HG02852 (cell line): Measurements from ENCODE around the gene AFF3.

ENCODE experiments used
- ATAC-seq: cut with Tn5 transposase; IDR thresholded peaks from one replicate; pipeline ENCODE4 v1.9.1; 2021; ENCODE audit warnings: mild to moderate bottlenecking, moderate library complexity; ENCODE audit not compliant: unreplicated experiment

Gene AFF3

DNA sequence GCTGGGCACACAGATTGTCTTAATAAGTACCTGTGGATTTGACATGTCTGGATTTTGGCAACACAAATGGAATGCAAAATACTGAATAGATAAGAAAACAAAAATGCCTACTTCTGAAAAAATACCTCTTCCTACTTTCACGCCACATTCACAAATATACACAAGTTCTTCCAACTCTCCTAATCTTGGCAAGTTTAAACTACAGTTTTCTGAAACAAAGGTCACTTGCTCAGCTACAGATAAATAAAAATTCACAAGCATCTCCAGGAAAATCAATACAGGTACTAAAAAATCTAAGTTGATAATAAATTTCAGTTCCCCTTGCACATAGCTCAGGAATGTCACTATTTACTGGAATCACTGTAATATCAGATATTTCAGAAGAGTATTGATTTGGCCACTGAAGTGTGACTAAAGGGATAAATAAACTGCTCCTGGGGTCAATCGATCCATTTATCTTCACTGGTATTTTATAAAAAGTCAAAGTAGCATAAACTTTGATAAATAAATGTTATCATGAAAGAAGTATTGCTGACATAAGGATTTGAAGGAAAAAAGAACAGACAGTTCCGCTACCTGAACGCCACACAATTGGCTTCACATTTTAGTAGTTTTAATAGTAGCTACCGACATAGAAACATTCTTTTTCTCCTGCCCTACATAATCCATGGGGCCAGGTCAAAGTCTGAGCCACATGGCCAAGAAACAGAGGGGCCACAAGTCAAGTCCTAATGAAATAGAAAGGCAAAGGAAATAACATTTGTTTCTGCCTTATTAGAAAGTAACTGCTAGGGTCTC lies 243.1 kb downstream of the AFF3 start:
- no peak for ATAC-seq

DNA sequence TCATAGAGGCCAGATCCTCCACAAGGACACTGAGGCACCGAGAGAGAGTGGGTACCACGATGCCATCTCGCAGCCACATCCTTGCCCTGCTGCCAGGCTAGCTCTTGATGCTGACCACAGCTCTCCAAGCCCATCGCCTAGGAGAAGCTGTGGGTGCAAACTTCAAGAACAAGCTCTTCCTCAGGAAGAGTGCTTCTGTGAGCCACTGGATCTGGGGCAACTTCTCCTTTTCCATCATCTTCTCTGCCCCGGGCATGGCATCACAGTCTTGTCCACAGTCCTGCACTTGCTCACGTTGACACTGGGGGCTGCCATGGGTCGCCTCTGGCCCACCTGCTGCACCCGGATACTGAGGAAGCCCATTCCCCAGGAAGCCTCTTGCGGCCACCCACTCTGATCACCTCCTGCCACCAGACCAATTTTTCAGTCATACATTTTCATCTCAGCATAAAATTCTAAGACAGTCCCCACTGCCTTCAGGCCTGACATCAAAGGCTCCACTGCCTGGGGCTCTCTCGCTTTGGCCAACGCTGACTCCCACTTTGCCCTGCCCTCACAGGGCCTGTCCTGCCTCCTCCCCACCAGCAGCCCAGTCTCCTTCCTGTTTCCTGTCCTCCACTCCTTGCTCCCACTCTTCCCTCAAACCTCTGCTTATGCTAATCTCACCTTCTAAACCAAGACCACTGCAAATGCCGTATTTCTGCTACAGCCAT lies 243.9 kb downstream of the AFF3 start:
- no peak for ATAC-seq

DNA sequence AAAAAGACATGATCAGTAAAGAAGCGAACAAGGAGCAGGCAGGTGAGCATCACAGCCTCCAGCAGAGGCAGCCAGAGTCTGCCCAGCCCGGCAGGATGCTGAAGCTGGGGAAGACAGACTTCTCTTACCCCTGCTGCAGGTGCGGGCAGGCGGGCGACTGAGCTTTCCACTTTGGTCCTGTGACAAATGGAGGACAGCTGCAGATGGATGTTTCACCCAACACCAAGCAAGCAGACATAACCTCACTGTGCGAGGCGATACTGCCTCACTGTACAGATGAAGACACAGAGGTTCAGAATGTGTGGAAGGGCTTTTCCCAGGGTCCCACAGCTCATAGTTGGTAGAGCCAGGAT lies 251.0 kb downstream of the AFF3 start:
- ATAC-seq: no peak

DNA sequence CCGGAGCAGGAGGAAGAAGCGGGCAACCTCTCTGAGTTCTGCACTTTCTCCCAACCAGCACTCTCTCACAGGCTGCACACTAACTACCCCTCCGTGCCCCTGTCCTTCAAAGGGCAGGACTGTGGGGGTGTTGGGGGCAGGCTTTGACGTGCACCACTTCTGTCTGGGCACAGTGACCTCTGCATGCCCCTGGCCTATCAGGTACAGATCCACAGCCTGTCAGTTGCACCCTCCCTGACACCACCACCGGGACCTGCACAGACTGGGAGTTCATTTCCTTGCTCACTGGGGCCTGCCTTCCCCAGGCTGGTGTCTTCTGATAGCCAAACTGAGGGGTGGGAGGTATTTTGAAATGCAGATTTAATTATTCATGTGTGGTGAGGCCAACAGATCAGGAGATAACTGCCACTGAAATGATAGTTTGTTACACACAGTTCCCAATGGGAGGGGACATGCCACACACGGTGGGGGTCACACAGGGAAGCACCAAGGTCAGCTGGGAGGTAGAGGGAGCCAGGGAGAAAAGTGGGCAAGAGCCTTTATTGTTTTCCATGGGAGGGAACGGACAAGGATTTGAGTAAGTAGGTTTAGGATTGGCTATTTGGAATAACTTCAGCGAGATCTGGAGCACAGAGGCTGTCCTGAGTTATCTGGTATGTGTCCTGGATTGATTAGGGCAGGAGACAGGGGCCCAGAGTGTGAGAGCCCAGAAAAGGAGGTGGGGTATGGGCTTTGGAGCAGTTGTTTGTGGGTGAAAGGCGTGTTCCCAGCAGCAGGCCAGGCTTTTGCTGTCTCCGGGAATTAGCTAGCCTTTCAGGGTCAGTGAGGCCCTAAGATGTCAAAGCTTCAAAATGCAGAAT lies 251.6 kb downstream of the AFF3 start:
- no peak for ATAC-seq

DNA sequence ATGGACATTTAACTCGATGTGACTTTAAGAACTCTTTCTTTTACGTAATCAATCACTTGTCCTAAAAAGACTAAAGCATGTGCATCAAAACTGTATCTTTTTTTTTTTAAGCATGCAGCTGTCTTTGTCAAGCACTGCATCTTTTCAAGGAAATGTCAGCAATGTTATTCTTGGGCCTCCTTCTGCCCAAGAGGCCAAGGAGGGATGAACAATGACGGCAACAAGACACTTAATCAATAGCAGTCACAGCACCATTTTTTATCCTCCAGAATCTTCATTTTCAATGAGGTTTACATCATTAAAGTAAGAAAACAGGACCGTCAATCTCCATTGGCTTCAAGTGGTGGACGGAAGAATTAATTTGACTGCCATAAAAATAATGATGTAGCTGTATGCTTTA lies 253.8 kb downstream of the AFF3 start:
- no peak for ATAC-seq

DNA sequence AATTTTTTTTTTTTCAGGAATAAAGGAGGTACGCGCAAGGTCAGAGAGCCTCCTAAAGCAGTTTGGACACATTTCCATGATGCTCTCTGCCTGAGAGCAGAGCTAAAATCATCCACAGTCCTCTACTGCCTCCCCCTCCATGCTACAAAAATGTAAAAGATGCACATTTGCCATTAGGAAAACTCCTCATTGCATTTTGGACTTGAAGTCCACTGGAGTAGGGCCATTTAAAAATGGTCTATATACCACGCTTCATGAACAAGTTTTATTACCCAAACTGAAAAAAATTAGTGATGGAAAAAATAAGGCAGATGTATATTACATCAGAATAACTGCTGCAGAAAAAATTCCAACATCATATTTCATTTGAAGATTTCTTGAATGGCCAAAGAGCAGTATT lies 256.0 kb downstream of the AFF3 start:
- no peak for ATAC-seq

DNA sequence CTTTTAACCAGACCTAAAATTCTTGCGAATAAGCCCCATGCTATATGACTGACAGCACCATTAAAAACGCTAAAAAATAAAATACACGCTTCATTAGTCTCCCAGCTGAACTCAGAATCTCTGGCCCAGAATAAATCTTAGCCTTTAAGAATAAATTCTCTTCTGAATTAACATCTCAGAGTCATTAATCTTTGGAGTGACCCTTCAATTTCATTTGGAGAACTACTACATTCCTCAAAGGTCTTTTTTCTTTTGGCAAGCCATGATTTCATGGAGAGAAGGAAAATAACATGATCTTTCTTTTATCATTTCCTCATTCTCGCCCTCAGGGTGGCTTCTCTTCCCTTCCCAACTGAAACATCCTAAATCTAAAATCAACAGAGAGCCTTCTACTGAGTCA lies 259.0 kb downstream of the AFF3 start:
- ATAC-seq: no peak

DNA sequence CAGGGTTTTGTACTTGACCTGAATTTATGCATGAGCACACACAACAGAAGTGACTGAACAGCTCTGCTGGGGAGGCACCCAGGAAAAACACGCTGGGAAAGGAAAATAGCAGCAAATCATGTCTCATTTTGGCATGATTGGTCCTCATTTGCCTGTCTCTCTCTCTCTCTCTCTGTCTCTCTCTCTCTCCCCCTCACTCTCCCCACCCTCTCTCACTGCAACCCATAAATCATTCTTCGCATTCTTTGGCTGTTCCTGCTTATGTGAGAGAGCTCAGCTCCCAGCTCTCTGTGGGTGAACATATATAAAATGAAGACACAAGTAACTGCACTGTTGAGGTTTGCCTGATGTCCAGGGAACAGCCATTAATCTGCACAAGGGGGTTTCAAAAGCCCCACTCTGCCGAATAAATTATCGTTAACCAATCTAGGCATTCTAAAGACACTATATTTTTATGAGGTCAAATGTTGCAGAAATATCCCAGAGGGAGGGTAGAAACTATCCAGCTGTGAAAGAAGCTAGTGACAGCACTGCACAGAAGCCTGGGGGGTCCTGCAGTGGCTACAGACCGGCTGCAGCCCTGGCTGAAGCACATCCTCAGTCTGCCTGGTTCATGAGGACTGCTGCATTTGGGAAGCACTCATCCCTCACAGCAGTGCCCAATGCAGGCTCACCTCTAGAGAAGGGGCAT lies 260.3 kb downstream of the AFF3 start:
- ATAC-seq: no peak

DNA sequence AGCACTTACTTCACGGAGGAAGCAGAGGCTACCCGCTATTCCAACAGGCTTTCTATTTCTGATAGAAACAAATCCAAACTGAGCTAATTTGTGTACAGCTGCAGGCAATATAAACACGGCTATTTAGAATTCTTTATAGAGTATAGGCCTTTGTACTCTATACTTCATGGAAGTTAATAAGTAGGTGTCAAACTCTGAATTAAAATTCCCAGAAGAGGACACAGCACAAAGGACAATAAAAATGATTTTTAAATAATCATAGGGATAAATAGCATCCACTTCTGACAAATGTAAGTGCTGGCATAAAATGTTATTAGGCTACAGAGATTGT lies 261.5 kb downstream of the AFF3 start:
- no peak for ATAC-seq

DNA sequence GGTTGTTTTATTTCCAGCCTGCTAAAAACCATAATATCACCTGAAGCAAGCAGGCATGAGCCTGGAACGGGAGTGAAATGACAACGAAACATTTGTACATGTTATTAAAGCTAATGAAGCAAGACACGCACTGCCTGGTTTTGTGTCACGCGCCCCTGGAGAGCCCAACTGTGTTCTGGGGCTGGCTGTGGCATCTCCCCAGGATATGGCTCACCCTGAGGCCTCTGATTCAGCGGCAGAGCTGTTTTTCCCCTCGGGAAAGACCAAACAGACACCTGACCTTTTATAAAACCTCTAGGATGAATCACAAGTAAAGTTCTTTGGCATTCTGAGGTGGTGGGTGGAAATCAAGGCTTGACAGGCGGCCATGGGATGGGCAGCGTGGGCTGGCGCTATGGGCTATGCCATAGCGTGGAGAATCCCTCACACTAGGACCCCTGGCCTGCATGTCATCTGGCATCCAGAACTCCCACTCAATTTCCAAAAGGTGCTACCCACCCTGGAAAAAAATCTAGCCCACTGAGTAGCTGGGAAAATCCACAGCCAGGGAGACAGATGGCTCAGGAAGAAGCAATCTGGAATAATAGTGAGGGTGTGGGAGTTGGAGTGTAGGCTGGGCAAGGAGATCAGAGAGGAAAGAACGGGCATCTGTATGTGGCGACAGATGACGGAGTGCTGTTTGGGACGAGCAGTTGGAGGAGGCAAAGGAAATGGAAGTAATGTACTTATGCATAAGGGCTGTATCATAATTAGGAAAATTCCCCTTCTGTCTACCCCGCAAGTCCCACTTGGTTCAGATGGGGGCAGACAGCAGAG lies 262.0 kb downstream of the AFF3 start:
- no peak for ATAC-seq

DNA sequence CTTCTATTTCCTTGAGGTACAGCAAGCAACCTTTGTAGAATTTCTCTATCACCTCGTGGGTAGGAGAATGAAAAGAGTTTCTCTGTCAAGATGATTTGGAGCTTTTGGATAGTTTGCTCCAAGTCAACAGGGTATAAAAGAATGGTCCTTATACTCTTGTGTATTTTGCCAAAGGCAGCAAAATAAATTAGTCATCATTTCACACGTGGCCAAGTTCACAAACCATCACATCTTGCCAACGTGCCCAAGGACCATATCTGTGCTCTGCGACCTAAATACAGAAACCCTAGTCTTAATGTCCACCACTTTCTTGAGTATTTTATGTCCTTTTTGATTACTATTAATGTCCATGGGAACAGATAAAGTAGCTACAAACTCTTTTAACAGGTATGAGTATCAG lies 262.9 kb downstream of the AFF3 start:
- no peak for ATAC-seq

DNA sequence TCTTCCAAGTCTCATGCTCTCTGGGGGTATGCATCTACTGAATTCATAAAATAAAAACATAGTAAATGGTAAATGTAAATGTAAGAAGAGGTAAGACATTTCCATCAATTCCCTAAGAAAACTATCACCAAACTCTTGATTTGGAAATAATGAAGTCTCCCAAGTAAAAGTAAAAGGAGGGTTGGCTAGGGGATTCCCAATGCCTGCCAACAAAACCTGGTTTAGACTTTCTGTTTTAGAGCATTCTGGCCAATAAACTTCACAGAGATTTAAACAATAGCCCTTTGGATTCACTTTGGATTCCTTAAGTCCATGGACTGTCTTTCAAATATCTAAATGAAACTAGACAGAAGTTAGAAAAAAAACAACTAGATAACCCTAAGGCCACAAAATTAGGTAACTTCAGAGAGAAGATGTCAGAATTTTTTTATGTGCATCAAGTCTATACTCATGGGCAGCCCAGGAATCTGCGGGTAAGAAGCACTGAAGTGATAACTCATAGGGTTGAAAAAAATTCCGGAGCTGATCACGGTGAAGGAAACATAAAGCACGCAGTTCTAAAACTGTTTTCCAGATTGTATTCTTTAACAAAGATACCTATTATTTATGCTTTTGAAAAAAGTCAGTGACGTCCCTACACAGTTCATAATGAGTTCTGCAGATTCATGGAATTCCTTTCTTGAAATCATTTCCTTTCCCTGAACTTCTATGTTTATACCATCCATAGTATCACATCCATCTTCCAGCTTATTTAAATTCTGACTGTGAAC lies 263.6 kb downstream of the AFF3 start:
- no peak for ATAC-seq

DNA sequence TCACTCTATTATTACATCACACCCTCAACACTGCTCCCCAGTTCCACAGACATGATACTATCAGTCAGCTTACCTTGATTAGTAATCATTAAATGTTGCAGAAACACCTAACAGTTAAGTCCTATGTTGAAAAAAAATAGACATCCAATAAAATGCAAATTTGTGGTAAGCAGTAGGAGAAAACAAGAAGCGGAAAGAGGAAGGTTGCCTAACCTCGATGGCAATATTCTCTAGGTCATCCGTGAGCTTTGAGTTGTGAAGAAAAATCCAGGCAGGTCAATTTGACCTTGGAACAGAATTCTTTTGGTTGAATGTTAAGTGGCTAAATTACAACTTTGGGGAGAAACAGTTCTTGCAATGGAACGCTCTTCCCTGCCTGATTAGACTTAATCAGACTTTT lies 264.4 kb downstream of the AFF3 start:
- ATAC-seq: no peak

DNA sequence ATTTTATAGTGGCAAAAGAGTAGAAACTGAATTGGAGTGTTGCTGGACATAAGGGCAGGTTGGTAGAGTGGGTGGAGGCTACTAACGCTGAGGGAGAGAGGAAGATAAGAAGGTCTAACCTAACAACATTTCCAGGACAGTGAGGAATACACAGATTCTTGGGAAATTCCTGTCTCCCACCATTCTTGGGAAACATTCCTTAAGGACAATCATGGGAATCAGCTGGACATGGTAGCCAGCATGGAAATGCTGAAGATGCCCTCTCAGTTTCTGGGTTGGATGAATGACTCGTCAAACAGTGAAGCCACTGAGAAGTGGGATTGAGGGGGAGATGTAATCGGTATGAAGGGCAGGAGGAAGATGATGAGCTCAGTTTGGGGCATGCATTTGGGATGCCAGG lies 265.4 kb downstream of the AFF3 start:
- no peak for ATAC-seq

DNA sequence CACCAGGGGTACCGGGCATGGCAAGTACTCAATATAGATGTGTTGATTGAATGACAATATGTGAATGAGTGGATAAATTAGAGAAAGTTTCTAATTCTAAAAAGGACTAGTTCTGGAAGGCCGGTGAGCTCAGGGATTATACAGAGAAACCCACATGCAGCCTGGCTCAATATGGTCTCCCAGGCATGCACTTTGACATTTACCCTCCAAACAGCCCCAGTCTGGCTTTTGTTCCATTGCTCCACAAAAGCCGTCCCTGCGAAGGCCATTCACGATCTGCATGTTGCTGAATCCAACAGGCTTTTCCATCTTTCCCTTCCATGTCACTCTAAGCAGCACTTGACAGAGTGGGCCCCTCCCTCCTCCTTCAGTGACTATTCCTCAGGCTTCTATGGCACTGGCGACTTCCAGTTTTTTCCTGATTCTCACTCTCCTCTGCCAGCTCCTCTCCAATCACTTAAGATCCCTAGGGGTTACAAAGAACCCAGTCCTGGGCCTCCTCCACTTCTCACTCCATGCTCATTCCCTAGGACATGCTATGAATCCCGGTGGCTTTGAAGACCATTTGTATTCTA lies 266.7 kb downstream of the AFF3 start:
- ATAC-seq: no peak

DNA sequence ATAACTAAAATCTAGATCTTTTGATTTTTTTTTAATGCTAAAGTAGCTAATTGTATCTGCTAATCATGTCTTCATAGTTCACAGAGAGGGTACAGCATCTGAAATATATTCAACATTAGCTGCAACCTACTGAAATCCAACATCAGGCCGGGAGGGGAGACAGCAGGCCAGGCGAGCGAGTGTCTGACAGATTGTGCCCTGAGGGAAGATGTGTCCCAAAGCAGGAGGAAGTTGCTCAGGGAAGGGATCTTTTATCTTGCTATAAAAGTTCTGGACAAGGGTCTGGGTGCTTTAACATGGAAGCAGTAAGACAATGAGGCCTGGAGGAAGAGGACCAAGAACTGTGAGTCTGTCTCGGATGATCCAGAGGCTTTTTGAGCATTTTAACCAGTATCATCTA lies 274.1 kb downstream of the AFF3 start:
- no peak for ATAC-seq

DNA sequence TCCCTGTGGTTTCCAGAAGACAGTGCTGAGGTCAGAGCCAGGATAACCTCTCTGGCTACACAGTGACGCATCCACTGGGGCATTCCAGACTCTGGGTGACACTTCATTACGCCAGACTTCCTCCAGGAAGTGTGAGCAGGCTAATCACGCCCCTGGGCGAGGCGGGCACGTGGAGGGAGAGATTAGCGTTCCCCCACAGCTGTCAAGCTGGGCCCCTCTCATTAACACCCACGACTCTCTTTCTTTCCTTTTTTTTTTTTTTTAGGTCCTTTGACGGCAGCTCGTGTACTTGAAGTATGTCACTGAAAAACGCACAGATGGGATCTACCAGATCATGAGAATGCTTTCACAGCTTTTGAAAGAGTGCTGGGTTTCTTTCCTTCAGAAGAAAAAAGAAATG lies 274.6 kb downstream of the AFF3 start:
- no peak for ATAC-seq

DNA sequence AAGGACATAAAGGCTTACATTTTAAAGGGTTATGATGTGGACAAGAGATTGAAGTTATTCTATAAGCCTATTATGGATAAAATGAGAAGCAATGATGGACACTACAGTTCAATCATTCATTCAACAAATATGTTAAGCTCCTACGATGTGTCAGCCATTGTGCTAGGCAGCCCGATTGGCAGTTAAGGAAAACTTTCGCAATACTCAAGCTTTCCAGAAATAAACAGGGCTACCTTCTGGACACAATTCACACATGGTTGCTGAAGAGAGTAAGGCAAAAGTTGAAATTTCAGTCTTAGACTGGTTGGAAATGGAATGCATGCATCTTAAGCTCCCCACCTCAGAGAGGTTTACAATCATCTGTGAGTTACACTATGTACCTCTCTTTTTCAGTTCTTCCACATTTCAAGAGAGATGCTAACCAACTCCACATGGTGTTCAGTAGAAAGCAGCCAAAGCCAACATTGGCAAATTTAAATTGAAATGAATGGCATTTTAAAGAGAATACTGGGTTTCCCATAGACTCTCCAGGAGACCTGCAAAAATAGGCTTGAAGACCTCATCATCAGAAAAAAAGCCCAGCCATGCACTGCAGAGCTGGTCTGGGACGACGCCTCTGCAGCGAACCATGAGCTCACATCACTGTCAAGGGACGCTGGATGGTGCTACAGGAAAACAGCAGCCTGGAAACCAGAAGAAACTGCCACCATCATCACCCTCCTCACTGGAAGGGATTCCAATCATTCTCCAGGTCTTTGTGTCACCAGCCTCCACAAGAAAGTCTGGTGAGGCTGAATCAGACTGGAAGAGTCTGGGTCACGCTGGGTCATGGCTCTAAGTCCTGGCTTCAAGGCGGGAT lies 276.3 kb downstream of the AFF3 start:
- ATAC-seq: no peak
